ENCODE data around the gene SLC28A1.

The SLC28A1 gene

DNA sequence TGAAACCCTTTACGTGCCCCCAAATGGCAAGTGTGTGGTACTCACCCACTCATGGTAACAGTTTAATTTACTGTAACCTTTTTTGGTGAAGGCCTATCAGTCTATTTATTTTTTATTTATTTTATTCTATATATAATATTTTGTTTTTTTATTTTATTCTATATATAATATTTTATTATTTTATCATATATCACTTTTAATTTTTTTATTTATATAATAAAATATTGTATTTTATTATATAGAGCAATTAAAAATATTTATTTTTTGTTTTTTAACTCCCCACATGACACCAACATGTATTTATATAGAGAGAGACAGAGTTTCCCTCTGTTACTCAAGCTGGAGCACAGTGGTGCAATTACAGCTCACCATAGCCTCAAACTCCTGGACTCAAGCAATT, 41.4 kb downstream of the SLC28A1 start:
- TF ChIP-seq, protein P1, sequence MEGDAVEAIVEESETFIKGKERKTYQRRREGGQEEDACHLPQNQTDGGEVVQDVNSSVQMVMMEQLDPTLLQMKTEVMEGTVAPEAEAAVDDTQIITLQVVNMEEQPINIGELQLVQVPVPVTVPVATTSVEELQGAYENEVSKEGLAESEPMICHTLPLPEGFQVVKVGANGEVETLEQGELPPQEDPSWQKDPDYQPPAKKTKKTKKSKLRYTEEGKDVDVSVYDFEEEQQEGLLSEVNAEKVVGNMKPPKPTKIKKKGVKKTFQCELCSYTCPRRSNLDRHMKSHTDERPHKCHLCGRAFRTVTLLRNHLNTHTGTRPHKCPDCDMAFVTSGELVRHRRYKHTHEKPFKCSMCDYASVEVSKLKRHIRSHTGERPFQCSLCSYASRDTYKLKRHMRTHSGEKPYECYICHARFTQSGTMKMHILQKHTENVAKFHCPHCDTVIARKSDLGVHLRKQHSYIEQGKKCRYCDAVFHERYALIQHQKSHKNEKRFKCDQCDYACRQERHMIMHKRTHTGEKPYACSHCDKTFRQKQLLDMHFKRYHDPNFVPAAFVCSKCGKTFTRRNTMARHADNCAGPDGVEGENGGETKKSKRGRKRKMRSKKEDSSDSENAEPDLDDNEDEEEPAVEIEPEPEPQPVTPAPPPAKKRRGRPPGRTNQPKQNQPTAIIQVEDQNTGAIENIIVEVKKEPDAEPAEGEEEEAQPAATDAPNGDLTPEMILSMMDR (IDR thresholded peaks at IDR 0.05; ENCODE audit: borderline replicate concordance, control extremely low read depth, extremely low read depth, insufficient read depth, missing control alignments), result no peak
- no peak for DNase-seq (ENCODE audit: low spot score)
- in situ Hi-C loops (cut with MboI; ENCODE audit: low sequenced_read_pairs, unreplicated experiment), result loop anchor here (10.0 to 25.0 kb wide), 2 partner anchors 89 to 341 kb away; no protein-coding TSS in a partner anchor

DNA sequence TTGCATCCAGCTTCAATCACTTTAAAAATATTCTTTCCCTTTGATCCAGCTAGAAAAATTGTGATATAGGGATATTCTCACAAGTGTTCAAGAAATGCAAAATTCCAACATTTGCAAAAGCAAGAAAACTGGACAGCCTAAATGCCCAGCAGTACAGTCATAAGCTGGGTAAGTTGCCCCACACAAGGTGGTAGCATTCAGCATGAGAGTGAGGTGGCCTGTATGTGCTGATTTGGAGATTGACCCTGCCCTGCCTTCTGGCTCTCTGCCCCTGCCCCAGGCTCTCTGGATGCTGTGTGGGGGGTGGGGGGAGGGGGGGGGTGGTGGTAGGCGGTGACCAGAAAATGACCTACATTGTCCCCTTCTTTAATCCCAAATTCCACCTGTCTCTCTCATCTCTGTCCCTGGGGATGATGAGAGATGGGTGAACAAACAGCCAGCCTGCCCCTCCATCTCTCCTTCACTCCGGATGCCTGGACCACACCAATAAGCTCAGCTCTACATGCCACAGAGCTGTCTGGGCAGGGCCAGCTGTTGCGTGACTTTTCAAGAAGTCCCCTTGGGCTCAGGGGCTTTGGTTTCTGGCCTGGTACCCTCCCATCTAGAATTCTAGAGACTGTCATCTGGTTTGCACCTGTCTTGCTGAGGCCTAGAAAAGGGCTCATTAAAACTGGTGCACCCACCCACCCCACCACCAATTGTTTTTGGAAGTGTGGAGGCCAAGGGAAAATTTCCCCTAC, 42.2 kb downstream of the SLC28A1 start:
- TF ChIP-seq, protein P1 (IDR thresholded peaks at IDR 0.05; ENCODE audit: borderline replicate concordance, control extremely low read depth, extremely low read depth, insufficient read depth, missing control alignments), result no peak
- in situ Hi-C loops (cut with MboI; ENCODE audit: low sequenced_read_pairs, unreplicated experiment), result loop anchor here (10.0 to 25.0 kb wide), 2 partner anchors 89 to 342 kb away; no protein-coding TSS in a partner anchor
- no peak for DNase-seq (ENCODE audit: low spot score)

- no peak for DNase-seq (ENCODE audit: low spot score)
- TF ChIP-seq, protein P1 (IDR thresholded peaks at IDR 0.05; ENCODE audit: borderline replicate concordance, control extremely low read depth, extremely low read depth, insufficient read depth, missing control alignments), result no peak
- in situ Hi-C loops (cut with MboI; ENCODE audit: low sequenced_read_pairs, unreplicated experiment), result loop anchor here (10.0 to 25.0 kb wide), 2 partner anchors 92 to 344 kb away; no protein-coding TSS in a partner anchor
These were observed 44.3 kb downstream of the SLC28A1 start for GRCh38 chr15:84928843-84929168.

DNA sequence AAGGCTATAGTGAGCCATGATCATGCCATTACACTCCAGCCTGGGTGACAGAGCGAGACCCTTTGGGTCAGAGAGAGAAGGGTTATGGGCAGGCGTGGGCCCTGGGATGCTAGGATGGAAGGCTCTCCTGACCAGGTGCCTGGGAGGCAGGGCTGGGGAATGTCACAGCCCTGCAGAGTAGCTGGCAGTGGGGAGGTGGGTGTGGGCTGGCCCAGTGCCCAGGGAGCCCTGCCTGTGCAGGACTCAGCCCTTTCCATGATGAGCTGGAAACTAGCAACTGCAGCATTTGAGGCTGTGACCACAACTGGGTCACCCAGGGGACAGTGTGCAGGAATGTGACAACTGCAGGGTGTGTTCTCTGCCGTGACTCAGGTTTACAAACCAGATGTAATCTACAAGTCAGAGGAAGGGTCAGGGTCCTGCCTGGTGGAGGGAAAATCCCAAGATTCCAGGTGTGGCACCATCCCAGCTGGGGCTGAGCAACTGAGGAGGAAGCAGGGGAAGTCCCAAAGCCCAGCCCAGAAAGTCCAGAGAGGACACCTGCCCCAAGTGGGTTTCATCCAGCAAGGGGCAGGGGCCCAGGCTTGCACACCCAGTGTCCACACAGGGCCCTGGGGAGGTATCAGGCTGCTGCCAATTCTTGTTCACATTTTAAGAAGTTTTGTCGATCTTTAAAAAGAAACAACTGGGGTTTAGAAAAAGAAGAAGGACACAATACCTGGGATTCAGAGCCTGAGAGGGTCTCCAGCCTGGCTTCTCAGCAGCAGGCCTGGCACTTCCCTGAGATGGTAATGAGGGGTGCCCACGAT, 45.5 kb downstream of the SLC28A1 start:
- no peak for DNase-seq (ENCODE audit: low spot score)
- in situ Hi-C loops (cut with MboI; ENCODE audit: low sequenced_read_pairs, unreplicated experiment), result loop anchor here (10.0 to 25.0 kb wide), 2 partner anchors 93 to 345 kb away; no protein-coding TSS in a partner anchor
- TF ChIP-seq, protein P1 (IDR thresholded peaks at IDR 0.05; ENCODE audit: borderline replicate concordance, control extremely low read depth, extremely low read depth, insufficient read depth, missing control alignments), result no peak

GRCh38 chr15:84934942-84935729, 50.7 kb downstream of the SLC28A1 start:
- in situ Hi-C loops (cut with MboI; ENCODE audit: low sequenced_read_pairs, unreplicated experiment), result loop anchor here (25.0 kb wide), 1 partner anchor 98 kb away; no protein-coding TSS in a partner anchor
- DNase-seq (ENCODE audit: low spot score), result no peak
- TF ChIP-seq, protein P1 (IDR thresholded peaks at IDR 0.05; ENCODE audit: borderline replicate concordance, control extremely low read depth, extremely low read depth, insufficient read depth, missing control alignments), result no peak

DNA sequence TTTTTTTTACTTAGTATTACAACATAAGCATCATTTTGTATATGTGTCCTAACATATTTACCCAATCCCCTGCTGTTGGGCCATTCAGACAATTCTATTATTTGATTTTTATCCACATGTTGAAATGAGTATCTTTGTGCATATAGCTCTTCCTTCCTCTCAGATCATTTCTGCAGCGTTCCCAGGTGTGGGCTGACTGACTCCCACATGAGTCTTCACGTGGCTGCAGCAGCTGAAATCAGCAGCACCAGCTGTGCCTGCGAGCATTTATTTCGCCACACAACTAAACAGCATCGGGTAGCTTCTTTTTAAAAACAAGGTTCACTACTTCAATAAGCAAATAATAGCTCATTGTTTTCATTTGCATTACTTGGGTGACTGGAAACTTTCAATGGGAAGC, 52.7 kb downstream of the SLC28A1 start:
- in situ Hi-C loops (cut with MboI; ENCODE audit: low sequenced_read_pairs, unreplicated experiment), result loop anchor here (25.0 kb wide), 1 partner anchor 100 kb away; no protein-coding TSS in a partner anchor
- no peak for DNase-seq (ENCODE audit: low spot score)
- TF ChIP-seq, protein P1 (IDR thresholded peaks at IDR 0.05; ENCODE audit: borderline replicate concordance, control extremely low read depth, extremely low read depth, insufficient read depth, missing control alignments), result no peak

Measured in GM13976 (cell line).